HUES64 (cell line): Measurements from ENCODE around the gene ZNF195.
"Not testable (repeated sequence)": the region's sequence is repeated elsewhere in the genome, so short reads cannot be mapped to it uniquely, and the experiment has no call there.

Experiments
- H3K27ac ChIP-seq: 2 replicates; pipeline ENCODE4 v1.7.0; 2013; ENCODE audit warnings: low read depth, low read length, inconsistent platforms
- H3K27me3 ChIP-seq: 2 replicates; pipeline ENCODE4 v1.6.1; 2013; ENCODE audit warnings: mild to moderate bottlenecking, low read length; ENCODE audit not compliant: insufficient read depth
- H3K36me3 ChIP-seq: 2 replicates; pipeline ENCODE4 v1.6.1; 2013; ENCODE audit warnings: mild to moderate bottlenecking, low read length; ENCODE audit not compliant: insufficient read depth
- H3K4me1 ChIP-seq: 2 replicates; pipeline ENCODE4 v1.6.1; 2013; ENCODE audit warnings: mild to moderate bottlenecking, low read length, moderate library complexity; ENCODE audit not compliant: insufficient read depth
- H3K4me3 ChIP-seq: 2 replicates; pipeline ENCODE4 v1.5.1; 2013; ENCODE audit warnings: mild to moderate bottlenecking, low read length, moderate library complexity
- H3K9ac ChIP-seq: 2 replicates; pipeline ENCODE4 v1.6.1; 2013; ENCODE audit warnings: mild to moderate bottlenecking, low read depth, low read length
- H3K9me3 ChIP-seq: 2 replicates; pipeline ENCODE4 v1.6.1; 2013; ENCODE audit warnings: low read depth, low read length; ENCODE audit not compliant: insufficient read depth
- WGBS: fragments of 150-250, 120-280 bp; methylation state at CpG from one replicate; pipeline ENCODE4 v1.1.7; 2013; ENCODE audit warnings: missing lambda C conversion rate; 5-methylcytosine and 5-hydroxymethylcytosine counted together

The ZNF195 gene

DNA sequence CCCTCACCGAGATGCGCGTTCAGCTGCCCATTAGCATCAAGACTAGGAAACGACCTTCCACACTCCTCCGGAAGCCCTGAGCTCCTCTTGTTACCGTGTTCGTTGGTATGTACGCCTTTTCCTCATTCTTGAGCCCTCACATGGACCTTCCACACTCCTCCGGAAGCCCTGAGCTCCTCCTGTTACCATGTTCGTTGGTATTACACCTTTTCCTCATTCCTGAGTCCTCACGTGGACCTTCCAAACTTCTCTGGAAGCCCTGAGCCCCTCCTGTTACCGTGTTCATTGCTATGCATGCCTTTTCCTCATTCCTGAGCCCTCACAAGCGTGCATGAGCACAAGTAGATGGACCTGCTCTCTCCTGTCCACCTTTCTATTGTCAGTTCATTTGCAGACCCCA is 52.5 kb downstream of the ZNF195 start:
- not testable (repeated sequence) for H3K4me3 ChIP-seq, H3K9me3 ChIP-seq, H3K9ac ChIP-seq, H3K36me3 ChIP-seq, H3K27ac ChIP-seq, H3K27me3 ChIP-seq, H3K4me1 ChIP-seq
- no CpG with 5 or more reads among the region's 13 CpGs for WGBS

GRCh38 chr11:3324724-3325123 is 54.2 kb downstream of the ZNF195 start:
- not testable (repeated sequence) for H3K27me3 ChIP-seq, H3K9ac ChIP-seq, H3K9me3 ChIP-seq, H3K4me1 ChIP-seq, H3K27ac ChIP-seq, H3K4me3 ChIP-seq, H3K36me3 ChIP-seq
- WGBS: no CpG with 5 or more reads among the region's 3 CpGs
